Endometrial microvascular endothelial cells (primary cell): Measurements from ENCODE around the gene SIGLEC7. TPM values are rescaled to one million over a fixed set of nuclear protein-coding genes. Genes with fewer than 3 reads are reported as not detected.
"Not testable (repeated sequence)": the region's sequence is repeated elsewhere in the genome, so short reads cannot be mapped to it uniquely, and the experiment has no call there.

Experiments
- in situ Hi-C: cut with HindIII; loops from 2 replicates; pipeline ENCODE4 v1.10.0; 2017; ENCODE audit warnings: low sequenced_read_pairs, low pct_unique_long_range_greater_than_20kb; ENCODE audit errors: inconsistent ontology term
- total RNA-seq: library from RNA; depleted of rRNA; stranded (reverse); fragments of >200 nt; gene quantifications from one replicate; pipeline ENCODE4 v1.2.3, GENCODE V29; 2015; ENCODE audit errors: inconsistent ontology term

Gene SIGLEC7
- total RNA-seq, 1 donor from 2014 or later: not detected

GRCh38 chr19:51159656-51160055 lies 17.6 kb downstream of the SIGLEC7 start:
- in situ Hi-C loops: no loop called here

GRCh38 chr19:51161266-51161665 lies 19.2 kb downstream of the SIGLEC7 start:
- in situ Hi-C loops: no loop called here

GRCh38 chr19:51161867-51162496 lies 19.9 kb downstream of the SIGLEC7 start:
- in situ Hi-C loops: no loop called here

GRCh38 chr19:51163257-51163656 lies 21.2 kb downstream of the SIGLEC7 start:
- in situ Hi-C loops: no loop called here

- in situ Hi-C loops: no loop called here
Observed at GRCh38 chr19:51164215-51164614, 22.1 kb downstream of the SIGLEC7 start.

GRCh38 chr19:51166846-51167490 lies 24.9 kb downstream of the SIGLEC7 start:
- in situ Hi-C loops: no loop called here

- in situ Hi-C loops: no loop called here
Observed at GRCh38 chr19:51168564-51169282, 26.6 kb downstream of the SIGLEC7 start.

- in situ Hi-C loops: not testable (repeated sequence)
Observed at GRCh38 chr19:51169283-51169918, 27.3 kb downstream of the SIGLEC7 start.

GRCh38 chr19:51172223-51172622 lies 30.1 kb downstream of the SIGLEC7 start:
- in situ Hi-C loops: no loop called here

GRCh38 chr19:51173681-51174080 lies 31.6 kb downstream of the SIGLEC7 start:
- in situ Hi-C loops: no loop called here

- in situ Hi-C loops: no loop called here
Observed at GRCh38 chr19:51179256-51179655, 37.2 kb downstream of the SIGLEC7 start.

GRCh38 chr19:51181377-51181912 lies 39.3 kb downstream of the SIGLEC7 start:
- in situ Hi-C loops: no loop called here

GRCh38 chr19:51181913-51182419 lies 39.9 kb downstream of the SIGLEC7 start:
- in situ Hi-C loops: no loop called here

GRCh38 chr19:51183629-51184028 lies 41.5 kb downstream of the SIGLEC7 start:
- in situ Hi-C loops: no loop called here

GRCh38 chr19:51185069-51185867 lies 43.2 kb downstream of the SIGLEC7 start:
- in situ Hi-C loops: no loop called here

GRCh38 chr19:51185868-51186215 lies 43.7 kb downstream of the SIGLEC7 start:
- in situ Hi-C loops: no loop called here

- in situ Hi-C loops: no loop called here
Observed at GRCh38 chr19:51186323-51186722, 44.2 kb downstream of the SIGLEC7 start.

- in situ Hi-C loops: no loop called here
Observed at GRCh38 chr19:51187395-51188226, 45.5 kb downstream of the SIGLEC7 start.
